ENCODE results near the gene PLOD3. TPM values are rescaled to one million over a fixed set of nuclear protein-coding genes. Genes with fewer than 3 reads are reported as not detected.

Gene PLOD3
- total and polyA plus RNA-seq, 7 donors: 12.9 to 45.4 (median 19.1) TPM

DNA sequence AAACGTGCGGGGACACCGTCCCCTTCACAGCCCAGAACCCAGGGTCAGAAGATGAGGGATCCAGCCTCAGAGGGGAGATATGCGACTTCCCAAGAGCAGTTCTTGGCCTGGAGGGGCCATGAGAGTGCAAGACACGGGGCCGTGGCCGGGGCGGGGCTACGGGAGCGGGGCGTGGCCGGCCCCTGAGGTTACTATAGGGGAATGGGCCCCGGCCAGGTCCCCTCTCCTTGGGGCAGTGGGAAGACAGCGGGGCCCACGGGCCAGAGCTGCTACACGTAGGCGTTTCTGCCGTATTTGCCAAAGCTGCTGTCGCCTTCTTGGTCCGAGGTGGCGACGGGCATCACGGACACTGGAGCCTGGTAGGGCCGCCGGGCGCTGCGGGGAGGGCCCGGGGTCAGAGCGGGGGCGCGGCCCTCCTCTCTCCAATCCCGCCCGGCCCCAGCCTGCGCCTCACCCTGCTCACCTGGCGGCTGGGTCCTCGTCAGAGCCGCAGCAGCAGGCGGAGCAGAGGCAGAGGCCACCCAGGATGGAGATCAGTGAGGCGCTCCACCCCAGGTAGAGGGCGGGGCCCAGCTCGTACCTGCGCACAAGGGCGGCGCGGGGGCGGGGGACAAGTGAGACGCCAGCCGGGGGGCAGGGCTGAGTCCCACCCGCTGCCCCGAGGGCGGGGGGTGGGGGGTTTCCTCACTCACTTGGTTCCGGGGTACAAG, 14.9 kb upstream of the PLOD3 start:
- H3K4me1 ChIP-seq: no peaks in the 10 kb centered on the region
- H3K27ac ChIP-seq: no peak overlapping the region
- H3K36me3 ChIP-seq (ENCODE audit: insufficient read depth in 1 of 2, low read depth in 1 of 2): peaks cover 0 to 14% of the 10 kb centered on the region in 2 donors
- H3K27me3 ChIP-seq (ENCODE audit: insufficient read depth in 3 of 3, low read length in 2 of 3): no peaks in the 10 kb centered on the region
- H3K9me3 ChIP-seq: no peaks in the 10 kb centered on the region
- peak overlapping the region; percentile 45 for H3K4me3 ChIP-seq
- no peak for TF ChIP-seq CTCF (IDR thresholded peaks at IDR 0.05)
- ATAC-seq: peak in 3 of 4 donors; percentile 18 to 44 (median 34)
- DNase-seq: no peak
- 25 to 29% (median 26%) methylated on average over 35 to 52 of the region's 52 CpGs for WGBS, 3 donors
- intact Hi-C loops (cut with DNase I): no loop called here

- no peaks in the 10 kb centered on the region for H3K4me1 ChIP-seq
- H3K4me3 ChIP-seq: no peak overlapping the region
- H3K36me3 ChIP-seq (ENCODE audit: insufficient read depth in 1 of 2, low read depth in 1 of 2): peaks cover 0 to 17% of the 10 kb centered on the region in 2 donors
- 62 to 73% (median 72%) methylated on average over 7 of the region's 7 CpGs for WGBS, 3 donors
- H3K27me3 ChIP-seq (ENCODE audit: insufficient read depth in 3 of 3, low read length in 2 of 3): no peaks in the 10 kb centered on the region
- no peak for TF ChIP-seq CTCF (IDR thresholded peaks at IDR 0.05)
- DNase-seq (no peak), ATAC-seq (no peak)
- H3K9me3 ChIP-seq: no peaks in the 10 kb centered on the region
- intact Hi-C loops (cut with DNase I): no loop called here
- H3K27ac ChIP-seq: no peak overlapping the region
These were observed 14.3 kb upstream of the PLOD3 start for GRCh38 chr7:101231644-101232043.

GRCh38 chr7:101226721-101227120, 9.3 kb upstream of the PLOD3 start:
- Histone ChIP-seq H3K4me3 (no peak overlapping the region), H3K27ac (no peak overlapping the region), H3K36me3 (ENCODE audit: insufficient read depth in 1 of 2, low read depth in 1 of 2) (peaks cover 3 to 59% of the 10 kb centered on the region in 2 donors), H3K4me1 (no peaks in the 10 kb centered on the region), H3K27me3 (ENCODE audit: insufficient read depth in 3 of 3, low read length in 2 of 3) (no peaks in the 10 kb centered on the region), H3K9me3 (no peaks in the 10 kb centered on the region)
- no peak for ATAC-seq
- WGBS, 3 donors: 72 to 78% (median 75%) methylated on average over 9 of the region's 9 CpGs
- DNase-seq: no peak
- TF ChIP-seq CTCF (IDR thresholded peaks at IDR 0.05): no peak
- intact Hi-C loops (cut with DNase I): no loop called here

- Histone ChIP-seq H3K4me1 (no peaks in the 10 kb centered on the region), H3K36me3 (ENCODE audit: insufficient read depth in 1 of 2, low read depth in 1 of 2) (peaks cover 3 to 59% of the 10 kb centered on the region in 2 donors), H3K27ac (no peak overlapping the region), H3K27me3 (ENCODE audit: insufficient read depth in 3 of 3, low read length in 2 of 3) (no peaks in the 10 kb centered on the region), H3K4me3 (no peak overlapping the region), H3K9me3 (no peaks in the 10 kb centered on the region)
- intact Hi-C loops (cut with DNase I): no loop called here
- WGBS, 3 donors: 93 to 98% (median 96%) methylated on average over 6 of the region's 6 CpGs
- no peak for ATAC-seq
- DNase-seq: no peak
- no peak for TF ChIP-seq CTCF (IDR thresholded peaks at IDR 0.05)
These were observed 8.3 kb upstream of the PLOD3 start for GRCh38 chr7:101225650-101226049.

DNA sequence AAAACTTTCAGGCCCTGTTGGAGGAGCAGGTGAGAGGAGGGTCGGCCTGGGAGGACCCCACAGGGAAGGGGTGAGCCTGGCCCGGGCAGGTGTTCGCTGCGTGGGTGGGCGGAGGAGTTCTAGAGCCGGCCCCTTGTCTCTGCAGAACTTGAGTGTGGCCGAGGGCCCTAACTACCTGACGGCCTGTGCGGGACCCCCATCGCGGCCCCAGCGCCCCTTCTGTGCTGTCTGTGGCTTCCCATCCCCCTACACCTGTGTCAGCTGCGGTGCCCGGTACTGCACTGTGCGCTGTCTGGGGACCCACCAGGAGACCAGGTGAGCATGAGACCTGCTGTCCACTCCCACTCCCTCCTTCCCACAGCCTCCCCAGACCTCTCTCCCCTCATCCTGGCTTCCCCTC, 6.1 kb upstream of the PLOD3 start:
- peaks cover 3 to 59% of the 10 kb centered on the region in 2 donors for H3K36me3 ChIP-seq (ENCODE audit: insufficient read depth in 1 of 2, low read depth in 1 of 2)

More for the DNA sequence above, 6.1 kb upstream of the PLOD3 start:
- Histone ChIP-seq H3K27me3 (ENCODE audit: insufficient read depth in 3 of 3, low read length in 2 of 3) (no peaks in the 10 kb centered on the region), H3K27ac (no peak overlapping the region), H3K4me3 (no peak overlapping the region), H3K9me3 (no peaks in the 10 kb centered on the region), H3K4me1 (peaks cover 19% of the 10 kb centered on the region)
- WGBS, 3 donors: 95 to 98% (median 95%) methylated on average over 14 to 15 of the region's 15 CpGs
- DNase-seq (no peak), ATAC-seq (no peak)
- intact Hi-C loops (cut with DNase I): loop anchor here in 1 of 2 donors (2.0 kb wide), 1 partner anchor 15 kb away; no protein-coding TSS in a partner anchor
- TF ChIP-seq CTCF (IDR thresholded peaks at IDR 0.05): no peak
